Measurements from ENCODE around the gene PSME1.

- TF ChIP-seq EZH2phosphoT487 (IDR thresholded peaks at IDR 0.05; ENCODE audit: borderline replicate concordance, low read depth, low read length): no peak
- TF ChIP-seq CTCF (conservative IDR thresholded peaks at IDR 0.05; ENCODE audit: low read length): no peak
Observed at GRCh38 chr14:24156840-24157239, 20.8 kb downstream of the PSME1 start.
